KMS-11 (cell line): ENCODE data around the gene FRMD4A.

Experiments used
- H2AFZ ChIP-seq: fragments of 200-600 bp; sonication (generic); 2 replicates; pipeline ENCODE4 v1.6.1; 2016; ENCODE audit warnings: antibody characterized with exemption, mixed run types, low read depth
- H3K27ac ChIP-seq: fragments of 200-600 bp; sonication (generic); 2 replicates; pipeline ENCODE4 v1.6.1; 2016; ENCODE audit warnings: mild to moderate bottlenecking, mixed run types
- H3K27me3 ChIP-seq: fragments of 200-600 bp; sonication (generic); 2 replicates; pipeline ENCODE4 v1.6.1; 2017; ENCODE audit warnings: mild to moderate bottlenecking, low read depth, mixed run types, moderate library complexity; ENCODE audit not compliant: insufficient read depth
- H3K36me3 ChIP-seq: fragments of 200-600 bp; sonication (generic); 2 replicates; pipeline ENCODE4 v1.6.1; 2017; ENCODE audit warnings: mild to moderate bottlenecking, mixed run types; ENCODE audit not compliant: insufficient read depth
- H3K4me1 ChIP-seq: fragments of 200-600 bp; sonication (generic); 2 replicates; pipeline ENCODE4 v1.6.1; 2016; ENCODE audit warnings: mild to moderate bottlenecking, low read depth, mixed run types; ENCODE audit not compliant: poor library complexity, severe bottlenecking
- H3K4me2 ChIP-seq: fragments of 200-600 bp; sonication (generic); 2 replicates; pipeline ENCODE4 v1.7.0; 2016; ENCODE audit warnings: mild to moderate bottlenecking, mixed run types
- H3K4me3 ChIP-seq: fragments of 200-600 bp; sonication (generic); IDR thresholded peaks from 2 replicates; pipeline ENCODE4 v1.6.1; 2017; ENCODE audit warnings: low read depth, low read length, mixed read lengths; ENCODE audit not compliant: insufficient read depth
- H3K79me2 ChIP-seq: fragments of 200-600 bp; sonication (generic); 2 replicates; pipeline ENCODE4 v1.6.1; 2016; ENCODE audit warnings: low read depth, mixed run types; ENCODE audit not compliant: insufficient read depth
- H3K9ac ChIP-seq: fragments of 200-600 bp; sonication (generic); 2 replicates; pipeline ENCODE4 v1.6.1; 2016; ENCODE audit warnings: mild to moderate bottlenecking, mixed run types
- H4K20me1 ChIP-seq: fragments of 200-600 bp; sonication (generic); 2 replicates; pipeline ENCODE4 v1.6.1; 2016; ENCODE audit warnings: mild to moderate bottlenecking, mixed run types; ENCODE audit not compliant: insufficient read depth
- CTCF ChIP-seq: fragments of 200-600 bp; sonication (generic); conservative IDR thresholded peaks from 2 replicates; pipeline ENCODE4 v1.6.1; 2017; ENCODE audit warnings: low read depth, mild to moderate bottlenecking, antibody characterized with exemption, low read length, moderate library complexity, mixed read lengths

FRMD4A gene

DNA sequence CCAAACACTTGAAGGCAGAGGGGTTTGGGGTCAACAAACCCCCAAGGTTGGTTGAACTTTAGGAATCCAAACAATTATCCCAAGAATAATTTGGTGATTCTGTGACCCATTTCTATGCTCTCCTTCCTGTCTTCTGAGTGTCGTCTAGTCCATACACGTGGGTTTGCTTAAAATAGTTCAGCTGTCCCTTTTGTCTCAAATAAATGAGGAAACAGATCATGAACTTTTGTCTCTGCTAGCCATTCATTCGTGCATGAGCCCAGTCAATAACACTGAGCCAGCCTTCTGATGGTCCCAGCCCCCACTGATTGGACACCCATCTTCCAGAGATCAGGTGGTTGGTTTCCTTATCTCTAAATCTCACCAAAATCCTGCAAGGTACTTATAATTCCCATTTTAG, 488.6 kb downstream of the FRMD4A start:
- H3K79me2 ChIP-seq: no peaks in the 10 kb centered on the region

GRCh38 chr10:13840036-13840435, 490.7 kb downstream of the FRMD4A start:
- Histone ChIP-seq H3K27ac (no peak overlapping the region), H3K79me2 (no peaks in the 10 kb centered on the region), H3K27me3 (no peaks in the 10 kb centered on the region), H3K4me2 (no peak overlapping the region), H3K36me3 (no peaks in the 10 kb centered on the region), H2AFZ (no peak overlapping the region), H3K9ac (no peak overlapping the region), H4K20me1 (no peaks in the 10 kb centered on the region), H3K4me3 (no peak overlapping the region), H3K4me1 (no peaks in the 10 kb centered on the region)
- TF ChIP-seq CTCF: no peak

More for the DNA sequence above, 488.6 kb downstream of the FRMD4A start:
- H3K36me3 ChIP-seq: no peaks in the 10 kb centered on the region
- no peaks in the 10 kb centered on the region for H4K20me1 ChIP-seq
- H3K4me3 ChIP-seq: no peak overlapping the region
- no peaks in the 10 kb centered on the region for H3K27me3 ChIP-seq
- H3K9ac ChIP-seq: no peak overlapping the region
- TF ChIP-seq CTCF: no peak
- H3K4me2 ChIP-seq: no peak overlapping the region
- H3K4me1 ChIP-seq: no peaks in the 10 kb centered on the region
- no peak overlapping the region for H2AFZ ChIP-seq
- H3K27ac ChIP-seq: no peak overlapping the region

- Histone ChIP-seq H3K4me2 (no peak overlapping the region), H3K9ac (no peak overlapping the region), H3K27ac (no peak overlapping the region), H4K20me1 (no peaks in the 10 kb centered on the region), H3K4me1 (no peaks in the 10 kb centered on the region), H2AFZ (no peak overlapping the region), H3K27me3 (no peaks in the 10 kb centered on the region), H3K79me2 (no peaks in the 10 kb centered on the region), H3K36me3 (no peaks in the 10 kb centered on the region), H3K4me3 (no peak overlapping the region)
- no peak for TF ChIP-seq CTCF
These were observed 491.2 kb downstream of the FRMD4A start for GRCh38 chr10:13839430-13839990.

DNA sequence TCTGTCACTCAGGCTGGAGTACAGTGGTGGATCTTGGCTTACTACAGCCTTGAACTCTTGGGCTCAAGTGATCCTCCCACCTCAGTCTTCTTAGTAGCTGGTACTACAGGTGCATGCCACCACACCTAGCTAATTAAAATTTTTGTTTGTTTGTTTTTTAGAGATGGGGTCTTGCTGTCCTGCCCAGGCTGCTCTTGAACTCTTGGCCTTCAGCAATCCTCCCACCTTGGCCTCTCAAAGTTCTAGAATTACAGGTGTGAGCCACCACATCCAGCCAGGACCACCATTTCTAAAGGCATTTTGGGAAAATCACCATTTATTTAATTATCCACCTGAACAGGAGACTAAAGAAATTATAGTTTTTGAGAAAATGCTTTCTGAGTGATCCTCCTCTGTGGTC, 491.7 kb downstream of the FRMD4A start:
- Histone ChIP-seq H3K79me2 (no peaks in the 10 kb centered on the region), H3K36me3 (no peaks in the 10 kb centered on the region), H4K20me1 (no peaks in the 10 kb centered on the region), H3K9ac (no peak overlapping the region), H3K27me3 (no peaks in the 10 kb centered on the region), H2AFZ (no peak overlapping the region), H3K27ac (no peak overlapping the region), H3K4me2 (no peak overlapping the region), H3K4me3 (no peak overlapping the region), H3K4me1 (no peaks in the 10 kb centered on the region)
- TF ChIP-seq CTCF: no peak
